ENCODE results near the gene CDH23. TPM values are rescaled to one million over a fixed set of nuclear protein-coding genes. Genes with fewer than 3 reads are reported as not detected.

The CDH23 gene
- total and polyA plus RNA-seq, 2 of the 8 experiments (the other 6 are each of a cell fraction or from before 2014, with no cell fraction given) = 1.9 to 4.9 TPM

GRCh38 chr10:71633920-71634319 is 237.2 kb downstream of the CDH23 start:
- no peak overlapping the region for H2AFZ ChIP-seq (ENCODE audit: low read length)
- no peak overlapping the region for H3K9ac ChIP-seq (replicated peaks in 1 of 4; ENCODE audit: extremely low read depth in 1 of 4, low read depth in 3 of 4, low read length in 3 of 4)
- no peak overlapping the region; the same call in 1 of the 2 replicates for H2BK5ac ChIP-seq (ENCODE audit: low read depth, low read length)
- H4K20me1 ChIP-seq (replicated peaks in 1 of 2; ENCODE audit: control insufficient read depth in 1 of 2, insufficient read depth in 2 of 2, low read length in 2 of 2) = no peaks in the 10 kb centered on the region
- no peak overlapping the region for H4K8ac ChIP-seq (ENCODE audit: extremely low read depth, insufficient read depth, low read length)
- peaks cover 4 to 26% (median 18%) of the 10 kb centered on the region in 4 experiments; a peak in 6 of 7 replicates for H3K27me3 ChIP-seq (replicated peaks in 1 of 4; ENCODE audit: control insufficient read depth in 3 of 4, extremely low read depth in 1 of 4, insufficient read depth in 3 of 4, low read length in 3 of 4)
- no peaks in the 10 kb centered on the region; the same call in 1 of the 2 replicates for H3K23me2 ChIP-seq (ENCODE audit: low read depth, low read length)
- WGBS, 2 experiments (ENCODE audit: extremely low coverage in 1 of 2, insufficient coverage in 1 of 2, insufficient read length in 1 of 2, insufficient replicate concordance in 2 of 2, low coverage in 1 of 2, low lambda C conversion rate in 2 of 2, missing lambda C conversion rate in 1 of 2) = 48% methylated on average over 4 of the region's 4 CpGs; no CpG with 5 or more reads in 1 of the 2 experiments
- no peak overlapping the region for H3K4me3 ChIP-seq (ENCODE audit: extremely low read depth in 1 of 4, insufficient read depth in 2 of 4, low read depth in 3 of 4, low read length in 4 of 4)
- 0 out of 4 replicates have a peak overlapping the region, but pooled peaks of 1 of the 2 experiments have one; percentile 6 for H3K4me2 ChIP-seq (ENCODE audit: insufficient read depth in 1 of 2, low read depth in 2 of 2, low read length in 2 of 2)
- H3K14ac ChIP-seq (ENCODE audit: insufficient read length) = no peak overlapping the region
- peak in 1 of 2 experiments; percentile 26; a peak in 1 of 4 replicates for TF ChIP-seq RAD21 (IDR thresholded peaks at IDR 0.05 in 1 of 2, conservative IDR thresholded peaks at IDR 0.05 in 1 of 2; ENCODE audit: low read depth in 2 of 2, low read length in 2 of 2)
- no peak for TF ChIP-seq SUZ12 (IDR thresholded peaks at IDR 0.05; ENCODE audit: low read length)
- TF ChIP-seq BCL11A (IDR thresholded peaks at IDR 0.05; ENCODE audit: low read depth in 2 of 2, low read length in 2 of 2) = no peak
- TF ChIP-seq CTCF (IDR thresholded peaks at IDR 0.05; ENCODE audit: control extremely low read depth in 1 of 3, insufficient read depth in 1 of 3, low read depth in 1 of 3, low read length in 3 of 3) = peak; percentile 6 to 32 (median 21); a peak in 3 of 4 replicates
- TF ChIP-seq RNF2 (IDR thresholded peaks at IDR 0.05; ENCODE audit: borderline replicate concordance, low read depth, low read length, missing control alignments, poor library complexity, severe bottlenecking) = no peak
- no peak overlapping the region for H2BK15ac ChIP-seq (ENCODE audit: low read length)
- POLR2A ChIA-PET (ENCODE audit: partially characterized antibody) = interaction anchor here (0.9 kb wide), 1 partner anchor 52 kb away, joined by 3 read pairs; no protein-coding TSS in a partner anchor
- peaks cover 10 to 58% (median 35%) of the 10 kb centered on the region in 4 experiments for H3K4me1 ChIP-seq (replicated peaks in 1 of 4; ENCODE audit: control insufficient read depth in 3 of 4, insufficient read depth in 4 of 4, low read length in 3 of 4)
- no peak overlapping the region for H3K4ac ChIP-seq (replicated peaks; ENCODE audit: insufficient read length, low read depth, low read length)
- CTCF ChIA-PET (ENCODE audit: partially characterized antibody) = interaction anchor here (1.3 to 16.1 kb wide), 10 partner anchors 8 to 74 kb away, joined by 3 to 169 read pairs (median 8); no protein-coding TSS in a partner anchor
- H2BK12ac ChIP-seq (ENCODE audit: low read depth, low read length) = peak overlapping the region; percentile 92; the same call in 1 of the 2 replicates
- FAIRE-seq (no peak), DNase-seq (ENCODE audit: low read depth in 1 of 2, low spot score in 2 of 2) (no peak)
- H2AK5ac ChIP-seq (ENCODE audit: low read depth, low read length) = no peak overlapping the region
- no peak overlapping the region for H3K23ac ChIP-seq (ENCODE audit: insufficient read length)
- H3K56ac ChIP-seq (replicated peaks; ENCODE audit: insufficient read length, low read depth, low read length) = no peak overlapping the region
- no peaks in the 10 kb centered on the region for H3K36me3 ChIP-seq (ENCODE audit: control insufficient read depth in 2 of 4, insufficient read depth in 4 of 4, low read length in 3 of 4)
- no peaks in the 10 kb centered on the region for H3K79me2 ChIP-seq (ENCODE audit: control insufficient read depth in 1 of 2, insufficient read depth in 2 of 2, low read length in 2 of 2)
- H3K18ac ChIP-seq (ENCODE audit: extremely low read depth, low read length) = peak overlapping the region; percentile 24; the same call in 1 of the 2 replicates
- 0 out of 2 replicates have a peak overlapping the region, but pooled peaks have one; percentile 34 for H2BK20ac ChIP-seq (ENCODE audit: low read length)
- H3K27ac ChIP-seq (ENCODE audit: low read depth, low read length) = no peak overlapping the region
- no peak overlapping the region for H4K5ac ChIP-seq (ENCODE audit: insufficient read length, low read depth, low read length)
- no peak overlapping the region for H2BK120ac ChIP-seq (replicated peaks; ENCODE audit: low read depth, low read length)
- H3K9me3 ChIP-seq (ENCODE audit: insufficient read depth in 2 of 2, low read depth in 1 of 2, low read length in 1 of 2) = no peaks in the 10 kb centered on the region
- no peaks in the 10 kb centered on the region for H3K79me1 ChIP-seq (ENCODE audit: low read depth, low read length)
- H4K91ac ChIP-seq (replicated peaks; ENCODE audit: insufficient read length, low read length) = no peak overlapping the region
